VCaP (cell line): ENCODE results near the gene NRARP.

Source experiments
- H3K27ac ChIP-seq: fragments of 450-650 bp; 2 replicates; pipeline ENCODE4 v1.5.1; 2017
- CTCF ChIP-seq: fragments of 450-650 bp; conservative IDR thresholded peaks from 2 replicates; pipeline ENCODE4 v1.5.1; 2017; ENCODE audit warnings: mild to moderate bottlenecking, moderate library complexity

Gene NRARP

GRCh38 chr9:137266585-137267453, 35.3 kb downstream of the NRARP start:
- H3K27ac ChIP-seq = peak overlapping the region; percentile 99
- TF ChIP-seq CTCF = no peak

GRCh38 chr9:137266162-137266527, 35.9 kb downstream of the NRARP start:
- H3K27ac ChIP-seq = peak overlapping the region; percentile 99
- no peak for TF ChIP-seq CTCF

- peak overlapping the region; percentile 99 for H3K27ac ChIP-seq
- no peak for TF ChIP-seq CTCF
These were observed 36.4 kb downstream of the NRARP start for GRCh38 chr9:137265496-137266161.

- H3K27ac ChIP-seq = peak overlapping the region; percentile 18
- TF ChIP-seq CTCF = no peak
These were observed 38.0 kb downstream of the NRARP start for GRCh38 chr9:137264067-137264466.

GRCh38 chr9:137263506-137263905, 38.6 kb downstream of the NRARP start:
- peak overlapping the region; percentile 18 for H3K27ac ChIP-seq
- TF ChIP-seq CTCF = no peak

GRCh38 chr9:137262909-137263285, 39.2 kb downstream of the NRARP start:
- no peak for TF ChIP-seq CTCF
- peak overlapping the region; percentile 22; the same call in 1 of the 2 replicates for H3K27ac ChIP-seq

- H3K27ac ChIP-seq = peak overlapping the region; percentile 22; the same call in 1 of the 2 replicates
- peak; percentile 80 for TF ChIP-seq CTCF
These were observed 39.7 kb downstream of the NRARP start for GRCh38 chr9:137262173-137262908.
